HG03520 (cell line): ENCODE data around the gene ALG1.
"Not testable (repeated sequence)": the region's sequence is repeated elsewhere in the genome, so short reads cannot be mapped to it uniquely, and the experiment has no call there.

Experiments used
- ATAC-seq: cut with Tn5 transposase; IDR thresholded peaks from one replicate; pipeline ENCODE4 v1.9.1; 2021; ENCODE audit warnings: mild to moderate bottlenecking, moderate library complexity; ENCODE audit not compliant: unreplicated experiment

The ALG1 gene

DNA sequence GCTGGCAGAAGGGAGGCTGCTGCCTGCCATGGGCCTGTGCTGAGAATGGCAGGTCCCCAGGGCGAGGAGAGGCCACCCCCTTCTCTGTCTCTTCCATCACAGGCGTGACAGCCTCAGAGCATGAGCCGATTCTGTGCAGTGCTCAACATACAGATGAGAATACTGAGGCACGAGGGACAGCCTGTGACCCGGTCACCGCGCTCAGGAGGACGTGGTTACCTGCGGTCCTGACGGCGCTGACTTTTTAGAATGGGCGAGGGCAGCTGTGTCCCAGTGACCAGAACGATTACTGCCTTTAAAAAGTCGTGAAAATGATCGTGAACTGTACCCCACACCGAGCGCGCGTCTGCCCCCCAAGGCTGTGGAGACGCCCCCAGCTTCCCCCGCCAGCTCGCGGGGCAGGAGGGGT lies 25.4 kb downstream of the ALG1 start:
- not testable (repeated sequence) for ATAC-seq

DNA sequence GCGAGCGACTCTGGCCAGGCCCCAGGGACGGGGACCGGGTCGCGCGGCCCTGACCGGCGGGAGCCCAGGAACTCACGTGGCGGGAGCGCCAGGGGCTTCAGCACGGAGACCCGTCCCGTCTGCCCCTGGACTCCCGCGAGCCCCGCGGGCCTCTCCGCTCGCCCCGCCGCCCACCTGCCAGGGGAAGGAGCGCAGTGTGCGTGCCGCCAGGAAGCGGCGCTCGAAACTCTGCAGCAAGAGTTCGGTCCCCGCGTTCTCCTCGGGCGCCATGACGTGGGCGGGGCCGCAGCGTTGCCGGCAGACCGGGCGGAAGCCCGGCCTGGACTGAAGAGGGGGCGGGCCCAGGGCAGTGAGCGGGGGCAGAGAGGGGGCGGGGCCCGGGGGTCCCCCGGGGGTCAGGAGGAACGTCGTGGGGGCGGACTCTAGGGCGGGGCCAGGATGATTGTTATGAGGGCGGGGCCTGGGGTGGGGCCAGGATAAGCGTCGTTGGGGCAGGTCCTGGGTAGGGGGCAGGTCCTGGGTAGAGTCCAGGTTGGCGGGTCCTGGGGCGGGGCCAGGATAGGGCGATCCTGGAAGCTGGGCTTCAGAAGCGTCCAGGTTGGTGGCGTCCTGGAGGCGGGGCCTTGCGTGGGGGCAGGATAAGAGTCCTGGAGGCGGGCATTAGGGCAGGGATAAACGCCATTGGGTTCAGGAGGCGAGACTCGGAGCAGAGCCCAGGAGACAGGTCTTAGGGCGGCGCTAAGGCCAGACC lies 26.0 kb downstream of the ALG1 start, which contains the start of gene EEF2KMT:
TSS of gene EEF2KMT (minus strand) at position 326 of the 751 bp plus-strand sequence. CDS start at position 270, 56 bp downstream.
- peak; percentile 88 for ATAC-seq

DNA sequence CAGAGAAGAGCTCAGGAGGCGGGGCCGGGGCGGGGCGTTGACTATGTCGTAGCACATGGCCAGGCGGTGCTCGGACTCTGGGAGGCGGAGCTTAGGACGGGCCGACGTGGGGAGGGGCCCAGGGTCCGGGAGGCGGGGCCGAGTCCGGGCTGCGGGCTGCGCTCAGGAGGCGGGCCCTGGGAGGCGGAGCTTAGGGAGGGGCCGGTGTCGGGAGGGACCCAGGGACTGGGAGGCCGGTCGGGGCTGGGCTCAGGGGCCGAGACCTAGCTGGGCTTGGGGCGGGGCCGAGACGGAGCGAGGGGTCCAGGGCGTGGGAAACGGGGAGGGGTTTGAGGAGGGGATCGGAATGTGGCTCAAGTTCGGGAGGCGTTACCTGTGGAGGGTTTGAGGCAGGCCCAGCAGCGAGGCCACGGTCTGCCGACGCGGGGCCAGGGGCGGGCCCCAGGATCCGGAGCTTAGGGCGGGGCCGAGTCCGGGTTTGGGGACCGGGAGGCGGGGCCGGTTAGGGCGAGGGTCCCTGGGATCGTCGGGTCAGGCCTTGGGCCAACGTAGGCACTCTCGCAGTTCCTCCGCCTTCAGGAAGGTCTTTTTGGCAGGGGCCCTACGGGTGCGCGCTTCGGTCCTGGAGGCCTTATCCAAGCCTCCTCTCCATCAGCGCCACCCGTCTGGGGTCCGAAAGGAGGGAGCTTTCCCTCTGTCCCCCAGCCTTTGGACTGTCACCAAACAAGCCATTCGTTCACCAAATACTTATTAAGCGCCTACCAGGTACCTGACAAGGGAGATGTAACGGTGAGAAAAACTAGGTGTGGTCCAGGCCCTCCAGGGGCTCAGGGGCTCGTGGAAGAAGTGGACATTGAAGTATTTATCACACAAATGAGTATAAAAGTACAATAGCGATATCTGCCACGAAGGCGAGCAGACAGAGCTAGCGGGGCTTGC lies 26.8 kb downstream of the ALG1 start:
- ATAC-seq, result not testable (repeated sequence)

DNA sequence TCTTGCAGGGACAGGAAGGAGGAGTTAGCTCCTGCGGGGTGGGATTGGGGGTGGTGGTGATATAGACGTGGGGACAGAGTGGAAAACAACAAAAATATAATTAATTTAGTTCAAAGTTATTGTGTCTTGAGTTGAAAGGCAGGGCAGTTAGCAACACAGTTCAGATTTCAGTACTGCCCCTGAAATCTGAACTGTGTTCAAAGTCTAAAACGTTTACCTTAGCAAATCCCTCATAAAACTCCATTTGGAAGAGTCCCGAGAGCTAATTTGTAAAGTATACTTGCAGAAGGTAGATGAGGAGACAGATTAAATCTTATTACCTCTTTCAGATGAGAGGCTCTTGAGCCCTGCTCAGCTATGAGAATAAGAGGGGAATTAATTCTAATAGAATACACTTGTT lies 27.5 kb downstream of the ALG1 start:
- not testable (repeated sequence) for ATAC-seq

DNA sequence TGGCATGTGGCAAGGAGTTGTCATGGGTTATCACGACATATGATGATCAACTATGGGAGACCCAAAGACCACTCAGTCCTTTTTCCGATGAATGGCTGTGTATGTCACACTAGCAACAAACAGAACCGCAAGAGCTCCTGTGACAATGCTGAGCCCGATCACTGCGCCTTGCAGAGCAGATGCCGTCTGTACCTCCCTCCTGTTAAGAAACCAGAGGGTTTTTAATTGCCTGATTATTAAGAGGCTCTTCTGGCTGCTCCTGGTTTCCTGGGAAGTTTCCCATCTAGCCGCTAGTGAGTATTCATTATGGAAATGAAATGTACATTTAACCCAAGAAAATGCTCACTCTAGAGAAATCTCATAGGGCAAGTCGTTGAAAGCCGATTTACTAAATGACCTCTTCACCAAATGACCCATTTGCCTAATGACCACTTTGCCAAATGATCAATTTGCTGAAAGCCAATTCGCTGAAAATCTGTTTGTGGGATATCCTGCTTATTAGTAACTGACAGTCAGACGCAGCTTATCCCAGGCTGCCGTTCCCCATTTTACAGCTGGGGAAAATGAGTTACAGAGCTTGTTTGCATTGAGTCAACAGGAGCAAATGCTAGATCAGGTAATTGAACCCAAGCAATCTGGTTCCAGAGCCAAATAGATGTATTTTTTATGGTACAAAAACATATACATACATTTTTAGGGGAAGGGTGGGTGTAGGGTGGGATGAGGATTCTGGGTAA lies 31.8 kb downstream of the ALG1 start:
- ATAC-seq, result not testable (repeated sequence)

DNA sequence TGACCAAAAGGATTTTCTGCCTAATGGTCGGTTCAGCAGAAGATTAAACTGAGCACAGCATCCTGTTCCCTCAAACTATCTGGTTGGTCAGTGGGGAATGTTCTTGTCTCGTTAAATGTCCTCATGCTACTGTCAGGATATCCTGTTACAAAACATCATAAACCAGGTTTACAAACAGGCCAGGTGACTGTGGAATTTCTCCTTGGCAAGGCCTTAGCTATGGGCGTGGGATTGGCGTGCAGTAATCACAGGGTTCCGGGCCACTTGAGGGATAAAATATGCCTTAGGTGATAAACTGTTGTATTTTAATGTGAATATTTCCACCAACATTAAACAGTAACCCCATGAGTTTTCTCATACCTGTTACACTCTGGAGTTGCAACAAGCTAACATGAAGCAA lies 33.4 kb downstream of the ALG1 start:
- ATAC-seq, result not testable (repeated sequence)

DNA sequence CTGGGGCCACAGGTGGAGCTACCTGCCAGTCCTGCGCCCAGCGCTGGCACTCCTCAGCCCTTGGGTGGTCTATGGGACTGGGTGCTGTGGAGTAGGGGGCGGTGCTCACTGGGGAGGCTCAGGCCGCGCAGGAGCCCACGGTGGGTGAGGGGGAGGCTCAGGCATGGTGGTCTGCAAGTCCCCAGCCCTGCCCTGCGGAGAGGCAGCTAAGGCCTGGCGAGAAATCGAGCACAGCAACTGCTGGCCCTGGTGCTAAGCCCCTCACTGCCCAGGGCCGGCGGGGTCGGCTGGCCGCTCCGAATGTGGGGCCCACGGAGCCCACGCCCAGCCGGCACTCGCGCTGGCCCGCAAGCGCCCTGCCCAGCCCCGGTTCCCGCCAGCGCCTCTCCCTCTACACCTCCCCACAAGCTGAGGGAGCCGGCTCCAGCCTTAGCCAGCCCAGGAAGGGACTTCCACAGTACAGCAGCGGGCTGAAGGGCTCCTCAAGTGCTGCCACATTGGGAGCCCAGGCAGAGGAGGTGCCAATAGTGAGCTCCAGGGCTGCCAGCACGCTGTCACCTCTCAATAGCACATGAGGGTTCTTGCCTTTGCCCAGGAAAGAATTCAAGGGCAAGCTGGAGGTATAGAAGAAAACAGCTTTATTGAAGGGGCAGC lies 37.0 kb downstream of the ALG1 start:
- no peak for ATAC-seq

DNA sequence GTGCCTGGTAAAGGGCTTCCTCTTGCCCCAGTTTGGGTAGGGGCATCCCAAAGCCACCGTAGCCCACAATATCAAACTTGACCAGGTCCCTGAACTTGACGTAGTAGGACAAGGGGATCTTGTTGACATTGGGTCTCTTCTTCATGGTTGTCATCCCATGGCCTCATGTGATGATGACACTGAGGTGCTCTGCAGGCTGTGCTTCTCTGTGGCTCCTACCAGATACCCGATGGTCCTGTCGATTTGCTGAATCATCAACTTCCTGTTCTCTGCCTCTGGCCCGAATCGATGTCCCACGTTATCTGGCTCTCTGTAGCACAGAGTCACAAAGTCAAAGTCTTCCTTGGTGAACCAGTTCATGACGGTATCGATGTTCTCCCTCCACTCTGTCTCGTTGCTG lies 39.3 kb downstream of the ALG1 start:
- not testable (repeated sequence) for ATAC-seq

DNA sequence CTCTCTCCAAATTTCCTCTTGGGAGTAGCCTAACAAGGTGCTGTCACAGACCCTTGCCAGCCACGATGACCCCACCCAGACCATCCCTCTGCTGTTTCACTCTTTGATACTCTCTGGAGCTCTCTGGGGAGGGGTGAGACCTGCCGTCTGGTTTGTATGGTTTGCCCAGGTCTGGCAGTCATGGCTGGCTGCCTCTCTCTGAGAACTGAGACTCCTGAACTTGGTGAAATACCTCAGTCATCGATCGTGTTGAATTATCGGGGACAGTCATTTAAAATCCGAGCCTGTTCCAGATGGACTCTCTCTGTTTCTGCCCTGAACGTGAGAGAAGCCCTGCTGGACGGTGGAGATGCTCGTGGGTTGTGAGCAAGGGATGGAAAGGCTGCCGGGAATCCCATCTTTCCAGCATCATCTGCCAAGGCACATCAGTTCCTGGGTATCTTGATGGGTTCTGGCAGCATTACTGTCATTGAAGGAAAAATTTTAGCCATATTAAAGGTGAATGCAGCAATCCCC lies 45.2 kb downstream of the ALG1 start:
- not testable (repeated sequence) for ATAC-seq

DNA sequence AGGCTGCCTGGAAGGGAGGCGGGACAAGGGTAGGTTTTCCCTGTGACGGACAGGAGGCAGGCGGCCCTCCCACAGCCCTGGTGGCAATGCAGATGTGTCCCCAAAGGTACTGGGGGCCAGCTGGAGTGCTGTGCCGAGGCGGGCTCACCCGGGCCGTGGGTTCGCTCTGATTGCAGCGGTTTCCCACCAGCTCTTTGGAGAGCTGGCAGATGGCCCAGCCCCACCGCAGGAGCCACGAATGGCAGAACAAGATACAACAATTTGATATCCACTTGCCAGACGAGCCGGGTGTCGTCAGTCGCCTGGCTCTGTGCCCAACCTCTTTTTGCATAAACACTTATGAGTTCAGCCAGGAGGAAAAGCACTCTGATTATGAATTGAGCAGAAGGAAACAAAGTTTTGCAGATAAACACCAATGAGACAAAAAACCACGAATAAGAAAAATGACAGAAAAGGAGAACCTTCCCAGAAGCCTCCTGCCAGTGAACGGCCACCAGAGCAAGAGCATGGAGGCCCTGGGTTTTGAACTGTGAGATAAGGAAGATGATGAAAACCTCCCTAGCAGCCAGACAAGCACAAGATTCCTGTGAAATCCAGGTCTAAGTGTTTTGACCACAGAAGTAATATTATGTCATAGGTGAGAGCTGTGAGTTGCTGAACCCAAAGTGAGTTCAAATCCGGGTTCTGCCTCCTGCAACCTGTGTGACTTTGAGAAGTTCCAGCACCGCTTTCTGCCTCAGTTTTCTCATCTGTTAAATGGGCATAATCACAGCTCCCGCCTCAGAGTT lies 45.9 kb downstream of the ALG1 start:
- ATAC-seq, result not testable (repeated sequence)

DNA sequence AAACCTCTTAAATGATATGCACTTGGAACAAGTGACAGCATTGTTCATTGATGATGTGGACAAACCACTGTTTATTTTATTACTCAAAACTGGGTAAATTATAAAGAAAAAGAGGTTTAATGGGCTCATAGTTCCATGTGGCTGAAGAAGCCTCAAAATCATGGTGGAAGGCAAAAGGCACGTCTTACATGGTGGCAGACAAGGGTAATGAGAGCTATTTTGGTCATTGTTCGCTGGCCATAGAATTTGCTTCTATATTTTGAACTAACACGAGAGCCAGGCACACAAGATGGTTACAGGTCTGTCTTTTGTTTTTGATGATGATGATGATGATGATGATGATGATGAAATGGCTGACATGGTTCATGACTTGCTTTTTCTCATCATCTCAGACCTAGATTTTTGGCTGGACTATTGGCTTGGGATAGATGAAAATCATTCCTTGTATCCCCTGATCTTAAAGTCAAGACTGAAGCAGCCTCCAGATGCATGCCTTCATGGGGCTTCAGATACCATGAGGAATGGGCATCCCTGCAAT lies 59.9 kb downstream of the ALG1 start:
- not testable (repeated sequence) for ATAC-seq

DNA sequence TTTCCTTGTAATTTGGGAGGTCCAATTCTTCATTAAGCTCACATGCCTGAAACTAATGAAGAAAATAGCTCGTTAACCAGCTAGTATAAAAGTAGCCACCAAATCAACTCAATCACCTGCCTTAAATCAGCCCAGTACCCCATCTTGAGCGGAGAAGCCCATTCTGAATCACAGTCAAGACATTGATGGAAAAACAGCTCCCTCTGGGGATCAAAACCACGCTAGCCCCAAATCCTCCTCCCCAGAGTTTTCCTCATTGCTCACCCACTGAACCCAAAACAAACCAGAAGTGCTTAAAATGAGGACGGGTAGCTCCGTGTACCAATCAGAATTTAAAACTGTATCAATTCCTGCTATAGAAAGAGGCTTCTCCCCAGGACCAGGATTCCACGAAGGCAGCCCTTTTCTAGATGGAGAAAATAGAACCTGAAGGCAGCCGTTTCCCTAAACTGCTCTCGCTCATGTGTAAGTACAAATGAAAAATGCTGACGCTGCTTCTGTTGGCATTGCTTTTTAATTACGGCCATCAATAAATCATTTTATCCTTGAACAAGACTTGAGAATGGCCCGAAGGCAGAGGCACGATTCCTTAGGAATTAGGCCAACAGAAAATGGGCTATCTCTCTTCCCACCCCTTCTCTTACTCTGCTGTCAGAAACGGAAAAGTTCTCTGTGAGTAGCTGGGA lies 61.4 kb downstream of the ALG1 start:
- not testable (repeated sequence) for ATAC-seq

DNA sequence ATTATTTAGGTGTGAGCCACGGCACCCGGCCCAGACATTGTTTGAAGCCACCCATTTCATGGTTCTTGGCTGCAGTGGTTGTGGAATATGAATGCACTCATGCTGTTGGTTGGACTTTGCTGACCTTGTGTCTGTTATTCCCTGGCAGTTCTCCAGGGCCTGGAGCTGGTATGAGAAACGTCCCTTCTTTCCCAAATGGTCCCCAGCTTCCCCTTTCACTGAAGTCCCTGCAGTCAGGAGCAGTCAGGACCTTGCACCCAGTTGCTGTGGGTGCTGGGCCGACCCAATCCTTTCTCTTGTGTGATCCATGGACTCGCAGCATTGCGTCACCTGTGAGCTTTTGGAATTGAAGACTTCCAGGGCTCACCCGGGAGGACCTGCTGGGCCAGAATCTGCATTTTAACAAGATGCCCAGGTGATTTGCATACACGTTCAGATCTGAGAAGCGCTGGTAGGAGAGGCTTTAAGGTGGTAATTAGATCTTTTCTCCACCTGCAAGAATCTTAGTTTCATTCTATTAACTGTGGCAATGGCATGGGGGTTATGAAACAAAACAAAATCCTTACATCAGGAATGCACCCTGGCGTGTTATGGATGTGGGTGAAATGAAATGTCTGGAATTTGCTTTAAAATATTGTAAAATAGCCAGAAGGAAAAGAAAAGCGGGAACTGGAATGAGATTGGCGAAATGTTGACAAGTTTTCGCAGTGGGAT lies 63.3 kb downstream of the ALG1 start:
- ATAC-seq, result not testable (repeated sequence)
